Measurements from ENCODE around the gene RPL19.

RPL19 gene

DNA sequence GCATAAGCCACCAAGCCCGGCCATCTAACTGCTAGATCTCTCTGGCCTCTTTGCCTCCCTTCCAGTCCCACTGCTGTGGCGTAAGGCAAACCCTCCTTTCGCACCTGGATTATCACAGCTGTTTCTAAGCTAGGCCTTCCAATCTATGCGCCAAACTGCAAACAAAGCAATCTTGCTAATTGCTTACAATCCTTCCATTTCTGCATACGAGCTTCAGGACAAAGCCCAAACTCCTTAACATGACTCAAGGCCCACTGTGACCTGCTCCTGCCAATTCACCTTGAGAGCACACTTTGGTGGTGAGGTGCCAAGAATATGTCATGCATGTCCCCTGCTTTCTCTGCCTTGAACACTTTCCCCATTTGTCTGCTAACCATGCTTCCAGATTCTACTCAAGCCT is 28.1 kb upstream of the RPL19 start:
- TF ChIP-seq, protein P1, sequence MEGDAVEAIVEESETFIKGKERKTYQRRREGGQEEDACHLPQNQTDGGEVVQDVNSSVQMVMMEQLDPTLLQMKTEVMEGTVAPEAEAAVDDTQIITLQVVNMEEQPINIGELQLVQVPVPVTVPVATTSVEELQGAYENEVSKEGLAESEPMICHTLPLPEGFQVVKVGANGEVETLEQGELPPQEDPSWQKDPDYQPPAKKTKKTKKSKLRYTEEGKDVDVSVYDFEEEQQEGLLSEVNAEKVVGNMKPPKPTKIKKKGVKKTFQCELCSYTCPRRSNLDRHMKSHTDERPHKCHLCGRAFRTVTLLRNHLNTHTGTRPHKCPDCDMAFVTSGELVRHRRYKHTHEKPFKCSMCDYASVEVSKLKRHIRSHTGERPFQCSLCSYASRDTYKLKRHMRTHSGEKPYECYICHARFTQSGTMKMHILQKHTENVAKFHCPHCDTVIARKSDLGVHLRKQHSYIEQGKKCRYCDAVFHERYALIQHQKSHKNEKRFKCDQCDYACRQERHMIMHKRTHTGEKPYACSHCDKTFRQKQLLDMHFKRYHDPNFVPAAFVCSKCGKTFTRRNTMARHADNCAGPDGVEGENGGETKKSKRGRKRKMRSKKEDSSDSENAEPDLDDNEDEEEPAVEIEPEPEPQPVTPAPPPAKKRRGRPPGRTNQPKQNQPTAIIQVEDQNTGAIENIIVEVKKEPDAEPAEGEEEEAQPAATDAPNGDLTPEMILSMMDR (IDR thresholded peaks at IDR 0.05; ENCODE audit: insufficient read depth, missing control alignments) = no peak
- no peak for DNase-seq (ENCODE audit: insufficient read length, low spot score)
- FAIRE-seq = no peak

DNA sequence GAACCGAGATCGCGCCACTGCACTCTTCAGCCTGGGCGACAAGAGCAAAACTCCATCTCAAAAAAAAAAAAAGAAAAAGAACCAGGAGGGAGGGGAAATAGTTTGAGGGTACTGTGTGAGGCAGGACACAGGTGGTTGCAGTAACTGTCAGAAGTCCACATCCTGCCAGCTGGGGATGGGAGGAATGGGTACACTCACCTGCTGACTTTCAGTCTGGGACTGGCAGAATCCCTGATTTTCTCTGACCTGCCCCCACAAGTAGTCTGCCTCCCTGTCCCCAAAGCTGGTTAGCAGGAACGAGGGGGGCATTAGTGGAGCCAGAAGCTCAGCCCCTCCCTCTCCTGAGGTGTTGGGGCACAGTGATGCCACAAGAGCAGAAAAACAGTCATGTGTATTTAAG is 27.0 kb upstream of the RPL19 start:
- TF ChIP-seq, protein P1 (IDR thresholded peaks at IDR 0.05; ENCODE audit: insufficient read depth, missing control alignments) = no peak
- DNase-seq (ENCODE audit: insufficient read length, low spot score) (no peak), FAIRE-seq (no peak)

DNA sequence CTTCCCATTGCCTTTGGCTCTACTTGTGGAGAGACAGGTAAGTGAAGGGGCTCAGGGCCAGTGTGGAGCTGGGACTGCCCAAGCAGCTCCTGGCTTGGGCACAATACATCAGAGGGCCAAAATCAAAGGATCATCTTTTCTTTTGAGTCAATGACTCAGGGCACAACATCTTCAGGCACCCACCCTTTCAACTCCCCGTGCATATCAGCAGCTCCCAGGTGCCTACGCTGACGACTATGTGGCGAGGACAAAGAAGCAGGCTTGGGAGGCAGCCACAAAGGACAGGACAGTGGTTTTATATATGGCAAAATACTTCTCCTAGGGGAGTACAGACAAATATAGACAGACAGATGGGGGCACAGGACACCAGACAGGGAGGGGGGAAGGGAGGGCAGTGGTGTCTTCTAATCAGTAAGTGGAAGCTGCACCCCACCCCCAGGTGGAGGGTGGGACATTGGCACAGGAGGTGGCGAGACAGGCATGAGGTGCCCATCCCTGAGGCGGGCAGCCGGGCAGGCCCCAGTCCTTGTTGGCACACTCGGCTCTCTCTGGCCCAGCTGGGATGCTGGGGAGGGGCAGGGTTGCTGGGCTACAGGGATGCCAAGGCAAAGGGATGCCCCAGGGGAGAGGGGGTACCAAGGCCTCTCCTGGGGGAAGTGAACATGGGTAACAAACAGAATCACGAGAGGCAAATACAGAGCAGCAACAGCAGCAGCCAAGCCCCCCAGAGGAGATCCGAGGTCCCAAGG is 26.4 kb upstream of the RPL19 start:
- FAIRE-seq (no peak), DNase-seq (ENCODE audit: insufficient read length, low spot score) (no peak)
- TF ChIP-seq, protein P1 (IDR thresholded peaks at IDR 0.05; ENCODE audit: insufficient read depth, missing control alignments) = no peak

DNA sequence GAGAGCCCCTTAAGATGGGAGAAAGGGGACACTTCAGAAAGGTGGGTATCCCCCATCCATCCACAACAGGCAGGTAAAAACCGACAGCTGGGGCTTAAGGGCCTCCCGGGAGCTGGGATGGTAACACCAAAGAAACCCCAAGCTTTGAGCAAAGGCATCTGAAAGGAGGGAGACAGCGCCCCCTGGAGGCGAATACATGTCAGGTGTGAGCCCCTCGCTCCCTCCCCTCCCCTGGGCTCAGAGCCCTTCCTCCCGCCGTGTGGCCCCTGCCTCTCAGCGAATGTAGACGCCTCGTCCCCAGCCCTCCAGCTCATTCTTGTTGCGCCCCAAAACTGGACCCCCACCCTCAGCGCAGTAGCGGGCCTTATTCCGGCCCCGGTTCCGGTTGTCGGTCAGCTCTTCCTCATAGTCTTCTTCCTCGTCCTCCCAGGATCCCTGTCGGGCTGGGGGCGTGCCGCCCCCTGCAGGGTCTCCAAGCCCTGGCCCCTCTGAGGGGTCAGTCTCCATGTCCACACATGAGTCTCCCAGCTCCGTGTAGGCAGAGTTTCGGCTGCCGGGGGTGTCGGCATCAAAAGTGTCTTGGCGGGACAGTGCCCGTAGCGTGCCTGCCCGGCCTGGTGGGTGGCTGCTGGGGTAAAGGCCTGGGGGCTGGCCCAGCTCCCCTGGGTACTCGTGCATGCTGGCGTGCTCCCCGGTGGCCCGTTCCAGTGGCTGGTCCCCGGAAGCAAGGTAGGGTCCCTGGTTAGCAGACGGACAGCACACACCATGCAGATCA is 25.0 kb upstream of the RPL19 start:
- DNase-seq (ENCODE audit: insufficient read length, low spot score) (peak; percentile 96), FAIRE-seq (no peak)
- TF ChIP-seq, protein P1 (IDR thresholded peaks at IDR 0.05; ENCODE audit: insufficient read depth, missing control alignments) = peak; percentile 93

DNA sequence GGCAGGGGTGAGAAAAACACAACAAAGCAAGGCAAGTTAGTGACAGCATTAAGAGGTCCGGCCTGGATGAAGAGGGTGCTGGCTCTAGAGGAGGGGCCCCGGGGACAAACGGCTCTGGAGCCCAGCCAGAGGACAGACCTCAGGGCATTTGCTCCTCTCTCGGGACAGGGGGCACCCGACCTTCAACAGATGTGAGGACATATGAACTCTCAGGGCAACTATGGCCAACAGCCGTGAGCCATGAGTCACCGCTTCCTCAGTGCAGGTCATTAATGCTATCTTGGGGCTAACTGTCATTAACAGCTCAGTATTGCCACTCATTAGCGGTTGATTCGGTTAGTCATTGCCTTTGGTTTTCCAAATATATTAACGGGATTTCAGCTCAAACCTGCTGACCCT is 24.4 kb upstream of the RPL19 start:
- TF ChIP-seq, protein P1 (IDR thresholded peaks at IDR 0.05; ENCODE audit: insufficient read depth, missing control alignments) = no peak
- DNase-seq (ENCODE audit: insufficient read length, low spot score) (no peak), FAIRE-seq (no peak)

DNA sequence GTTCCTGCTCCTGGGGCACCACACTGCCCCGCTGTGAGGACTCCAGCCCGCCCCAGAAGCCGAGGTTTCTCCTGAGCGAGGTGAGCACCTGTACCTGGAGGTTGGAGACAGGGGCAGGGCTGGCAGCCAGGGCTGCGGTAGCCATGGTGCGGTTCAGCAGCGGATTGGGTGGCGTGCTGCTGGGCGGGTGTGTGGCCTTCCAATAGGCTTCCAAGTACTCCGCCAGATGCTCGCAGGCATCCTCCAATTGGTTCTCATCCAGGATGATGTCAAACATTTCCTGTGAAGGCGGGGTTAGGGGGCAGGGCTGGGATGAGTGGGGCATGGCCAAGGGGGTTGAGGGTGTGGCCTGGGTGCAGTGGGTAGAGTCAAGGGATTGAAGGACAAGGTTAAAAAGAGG is 22.8 kb upstream of the RPL19 start:
- FAIRE-seq (no peak), DNase-seq (ENCODE audit: insufficient read length, low spot score) (no peak)
- TF ChIP-seq, protein P1 (IDR thresholded peaks at IDR 0.05; ENCODE audit: insufficient read depth, missing control alignments) = no peak

DNA sequence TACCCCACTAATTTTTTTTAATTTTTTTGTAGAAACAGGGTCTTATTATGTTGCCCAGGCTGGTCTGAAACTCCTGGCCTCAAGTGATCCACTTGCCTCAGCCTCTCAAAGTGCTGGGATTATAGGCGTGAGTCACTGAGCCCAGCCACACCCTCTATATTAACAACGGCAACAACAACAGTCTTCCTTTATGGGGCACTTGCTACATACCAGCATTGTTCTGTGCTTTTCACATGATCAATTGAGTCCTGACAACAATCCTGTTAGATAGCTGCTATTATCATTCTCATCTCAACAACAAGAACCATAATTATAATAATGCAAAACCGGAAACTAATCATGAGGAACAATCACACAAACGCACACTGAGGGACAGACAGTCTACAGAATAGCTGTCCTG is 21.5 kb upstream of the RPL19 start:
- TF ChIP-seq, protein P1 (IDR thresholded peaks at IDR 0.05; ENCODE audit: insufficient read depth, missing control alignments) = no peak
- DNase-seq (ENCODE audit: insufficient read length, low spot score) (no peak), FAIRE-seq (no peak)

Measured in D721Med (cell line).